Body of pancreas (tissue), 4 donors: Measurements from ENCODE around the gene CLSTN1. TPM values are rescaled to one million over a fixed set of nuclear protein-coding genes. Genes with fewer than 3 reads are reported as not detected.
"Not testable (repeated sequence)": the region's sequence is repeated elsewhere in the genome, so short reads cannot be mapped to it uniquely, and the experiment has no call there.

Experiments
- ATAC-seq: fragments of 150-250 bp; one replicate; pipeline ENCODE4 v1.9.1; 2016
- DNase-seq, 4 donors: peaks; one replicate each; pipeline ENCODE4 v3.0.0-alpha.2; 2019
- H3K27ac ChIP-seq, 4 donors: fragments of 200-600 bp; sonication (generic); 1 replicate in 3 of 4; 2 replicates in 1 of 4; pipeline versions ENCODE4 v1.5.1 to v1.6.1; 2016 to 2019; ENCODE audit warnings: mild to moderate bottlenecking in 1 of 4, mixed read lengths in 1 of 4, moderate library complexity in 1 of 4
- H3K27me3 ChIP-seq, 2 donors: fragments of 200-600 bp; sonication (generic); one replicate each; pipeline ENCODE4 v1.6.0; 2016; ENCODE audit warnings: mild to moderate bottlenecking in 1 of 2
- H3K36me3 ChIP-seq, 2 donors: fragments of 200-600 bp; sonication (generic); replicated peaks in 1 of 2; 2 replicates each; pipeline ENCODE4 v1.5.1; 2016; ENCODE audit warnings: low read depth in 2 of 2; ENCODE audit not compliant: insufficient read depth in 1 of 2
- H3K4me1 ChIP-seq: fragments of 200-600 bp; sonication (generic); one replicate; pipeline ENCODE4 v1.6.0; 2016
- H3K4me3 ChIP-seq, 2 donors: fragments of 200-600 bp; sonication (generic); 1 replicate in 1 of 2; 2 replicates in 1 of 2; pipeline ENCODE4 v1.5.1; 2016 to 2019
- H3K9me3 ChIP-seq, 3 donors: fragments of 200-600 bp; sonication (generic); 1 replicate in 2 of 3; 2 replicates in 1 of 3; pipeline ENCODE4 v1.5.1; 2016
- CTCF ChIP-seq, 7 experiments: fragments of 450-650 bp in 4 of 7; fragments of 200-600 bp in 3 of 7; sonication (generic) in 3 of 7; IDR thresholded peaks; one replicate each; pipeline ENCODE4 v1.5.1; 2016 to 2019; ENCODE audit warnings: antibody characterized with exemption in 7 of 7
- POLR2A ChIP-seq, 3 donors: fragments of 450-650 bp; IDR thresholded peaks; one replicate each; pipeline ENCODE4 v1.6.1; 2016; ENCODE audit warnings: antibody characterized with exemption in 3 of 3, mild to moderate bottlenecking in 2 of 3
- WGBS, 2 donors: methylation state at CpG; one replicate each; pipeline ENCODE4 v1.1.5; 2017; 5-methylcytosine and 5-hydroxymethylcytosine counted together
- intact Hi-C: fragments of 100-400 bp; cut with DNase I; formaldehyde crosslinking; loops from one replicate; pipeline ENCODE4 v1.15.1; 2023
- total RNA-seq, 2 donors: library from RNA; depleted of rRNA; stranded (reverse); fragments of >200 nt; gene quantifications; one replicate each; pipeline ENCODE4 v1.1.0, GENCODE V29; 2016

Gene CLSTN1
- total RNA-seq, 2 donors from 2014 or later, result 60.2 to 64.6 TPM

- TF ChIP-seq CTCF (IDR thresholded peaks at IDR 0.05) (no peak), POLR2A (IDR thresholded peaks at IDR 0.05) (no peak)
- Histone ChIP-seq H3K27ac (no peak overlapping the region), H3K4me1 (peaks cover 6% of the 10 kb centered on the region), H3K36me3 (no peaks in the 10 kb centered on the region), H3K4me3 (no peak overlapping the region), H3K27me3 (no peaks in the 10 kb centered on the region), H3K9me3 (no peaks in the 10 kb centered on the region)
- WGBS, 2 donors, result 73 to 80% methylated on average over 2 to 3 of the region's 3 CpGs
- no peak for DNase-seq
- intact Hi-C loops, result no loop called here
- ATAC-seq, result no peak
Observed at GRCh38 chr1:9764550-9764949, 59.2 kb downstream of the CLSTN1 start.

- TF ChIP-seq POLR2A (IDR thresholded peaks at IDR 0.05) (no peak), CTCF (IDR thresholded peaks at IDR 0.05) (no peak)
- H3K4me3 ChIP-seq, result no peak overlapping the region
- 81 to 92% methylated on average over 2 of the region's 2 CpGs for WGBS, 2 donors
- no peaks in the 10 kb centered on the region for H3K9me3 ChIP-seq
- no peak for DNase-seq
- no peaks in the 10 kb centered on the region for H3K36me3 ChIP-seq
- intact Hi-C loops, result no loop called here
- ATAC-seq, result no peak
- no peak overlapping the region for H3K27ac ChIP-seq
- H3K4me1 ChIP-seq, result peaks cover 6% of the 10 kb centered on the region
- no peaks in the 10 kb centered on the region for H3K27me3 ChIP-seq
Observed at GRCh38 chr1:9763914-9764313, 59.9 kb downstream of the CLSTN1 start.

- H3K9me3 ChIP-seq, H3K4me3 ChIP-seq, H3K36me3 ChIP-seq, DNase-seq, intact Hi-C loops, H3K27me3 ChIP-seq, H3K27ac ChIP-seq, H3K4me1 ChIP-seq, ATAC-seq: not testable (repeated sequence)
- WGBS, 2 donors, result 91 to 93% methylated on average over 24 of the region's 25 CpGs
Observed at GRCh38 chr1:9762446-9762845, 61.3 kb downstream of the CLSTN1 start.

GRCh38 chr1:9761855-9762254 is 61.9 kb downstream of the CLSTN1 start:
- Histone ChIP-seq H3K27ac (no peak overlapping the region), H3K27me3 (no peaks in the 10 kb centered on the region), H3K36me3 (no peaks in the 10 kb centered on the region), H3K4me3 (no peak overlapping the region), H3K9me3 (no peaks in the 10 kb centered on the region), H3K4me1 (peaks cover 6% of the 10 kb centered on the region)
- TF ChIP-seq CTCF (IDR thresholded peaks at IDR 0.05) (no peak), POLR2A (IDR thresholded peaks at IDR 0.05) (no peak)
- intact Hi-C loops, result no loop called here
- DNase-seq (no peak), ATAC-seq (no peak)
- 88 to 98% methylated on average over 9 of the region's 9 CpGs for WGBS, 2 donors

- intact Hi-C loops, result no loop called here
- no peaks in the 10 kb centered on the region for H3K36me3 ChIP-seq
- no peaks in the 10 kb centered on the region for H3K27me3 ChIP-seq
- DNase-seq, result no peak
- H3K27ac ChIP-seq, result no peak overlapping the region
- WGBS, 2 donors, result 97% methylated on average over 6 of the region's 6 CpGs
- no peaks in the 10 kb centered on the region for H3K9me3 ChIP-seq
- peaks cover 6% of the 10 kb centered on the region for H3K4me1 ChIP-seq
- H3K4me3 ChIP-seq, result no peak overlapping the region
- no peak for ATAC-seq
- TF ChIP-seq POLR2A (IDR thresholded peaks at IDR 0.05) (no peak), CTCF (IDR thresholded peaks at IDR 0.05) (no peak)
Observed at GRCh38 chr1:9760824-9761223, 62.9 kb downstream of the CLSTN1 start.
